Central memory CD8-positive, alpha-beta T cell (primary cell): Measurements from ENCODE around the gene SHOX.
"Not testable (repeated sequence)": the region's sequence is repeated elsewhere in the genome, so short reads cannot be mapped to it uniquely, and the experiment has no call there.

Experiments used
- ATAC-seq: fragments of 150-1000 bp; cut with Tn5 transposase; replicated peaks from 2 replicates; pipeline ENCODE4 v1.10.0; 2022; ENCODE audit warnings: mild to moderate bottlenecking, moderate FRiP score, moderate number of reproducible peaks; ENCODE audit not compliant: poor library complexity, severe bottlenecking; ENCODE audit errors: extremely low read depth
- DNase-seq, 2 donors: peaks; one replicate each; pipeline ENCODE4 v3.0.0; 2021; ENCODE audit warnings: low spot score in 2 of 2
- H3K27ac Mint-ChIP-seq: one replicate; pipeline ENCODE4 v1.8.0; 2022; ENCODE audit warnings: low read depth, mild to moderate bottlenecking, moderate library complexity, mixed read lengths
- H3K27me3 Mint-ChIP-seq: one replicate; pipeline ENCODE4 v1.8.0; 2022; ENCODE audit warnings: mixed read lengths
- H3K36me3 Mint-ChIP-seq: one replicate; pipeline ENCODE4 v1.8.0; 2022; ENCODE audit warnings: mild to moderate bottlenecking, moderate library complexity, mixed read lengths; ENCODE audit not compliant: insufficient read depth
- H3K4me1 Mint-ChIP-seq: one replicate; pipeline ENCODE4 v1.8.0; 2022; ENCODE audit warnings: mixed read lengths
- H3K4me3 Mint-ChIP-seq: one replicate; pipeline ENCODE4 v1.8.0; 2022; ENCODE audit warnings: mild to moderate bottlenecking, moderate library complexity, mixed read lengths
- H3K9me3 Mint-ChIP-seq: one replicate; pipeline ENCODE4 v1.8.0; 2022; ENCODE audit warnings: mixed read lengths

SHOX gene

DNA sequence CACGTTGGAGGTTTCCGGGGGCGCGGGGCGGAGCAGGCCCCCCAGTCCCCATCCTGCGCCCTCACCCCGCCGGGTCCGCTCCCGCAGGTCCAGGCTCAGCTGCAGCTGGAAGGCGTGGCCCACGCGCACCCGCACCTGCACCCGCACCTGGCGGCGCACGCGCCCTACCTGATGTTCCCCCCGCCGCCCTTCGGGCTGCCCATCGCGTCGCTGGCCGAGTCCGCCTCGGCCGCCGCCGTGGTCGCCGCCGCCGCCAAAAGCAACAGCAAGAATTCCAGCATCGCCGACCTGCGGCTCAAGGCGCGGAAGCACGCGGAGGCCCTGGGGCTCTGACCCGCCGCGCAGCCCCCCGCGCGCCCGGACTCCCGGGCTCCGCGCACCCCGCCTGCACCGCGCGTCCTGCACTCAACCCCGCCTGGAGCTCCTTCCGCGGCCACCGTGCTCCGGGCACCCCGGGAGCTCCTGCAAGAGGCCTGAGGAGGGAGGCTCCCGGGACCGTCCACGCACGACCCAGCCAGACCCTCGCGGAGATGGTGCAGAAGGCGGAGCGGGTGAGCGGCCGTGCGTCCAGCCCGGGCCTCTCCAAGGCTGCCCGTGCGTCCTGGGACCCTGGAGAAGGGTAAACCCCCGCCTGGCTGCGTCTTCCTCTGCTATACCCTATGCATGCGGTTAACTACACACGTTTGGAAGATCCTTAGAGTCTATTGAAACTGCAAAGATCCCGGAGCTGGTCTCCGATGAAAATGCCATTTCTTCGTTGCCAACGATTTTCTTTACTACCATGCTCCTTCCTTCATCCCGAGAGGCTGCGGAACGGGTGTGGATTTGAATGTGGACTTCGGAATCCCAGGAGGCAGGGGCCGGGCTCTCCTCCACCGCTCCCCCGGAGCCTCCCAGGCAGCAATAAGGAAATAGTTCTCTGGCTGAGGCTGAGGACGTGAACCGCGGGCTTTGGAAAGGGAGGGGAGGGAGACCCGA lies 14.0 kb downstream of the SHOX start:
- Mint-ChIP-seq H3K36me3 (peaks cover 3% of the 10 kb centered on the region), H3K4me1 (no peaks in the 10 kb centered on the region), H3K9me3 (peaks cover 2% of the 10 kb centered on the region), H3K27ac (no peak overlapping the region), H3K27me3 (peaks cover 26% of the 10 kb centered on the region), H3K4me3 (no peak overlapping the region)
- DNase-seq (no peak), ATAC-seq (no peak)

DNA sequence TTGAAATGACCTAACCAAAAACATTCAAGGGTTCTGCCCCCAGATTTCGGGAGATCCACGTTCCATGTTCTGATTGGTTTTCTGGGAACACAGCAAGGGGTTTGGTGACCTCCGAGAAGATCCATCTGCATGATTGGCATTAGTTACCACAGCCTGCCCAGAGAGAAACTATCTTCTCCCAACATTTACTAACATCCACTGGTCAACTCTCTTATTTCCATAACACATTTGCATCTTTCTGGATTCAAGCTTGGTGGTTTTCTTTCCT lies 15.6 kb downstream of the SHOX start:
- H3K4me1 Mint-ChIP-seq = no peaks in the 10 kb centered on the region
- H3K27me3 Mint-ChIP-seq = peaks cover 10% of the 10 kb centered on the region
- no peak overlapping the region for H3K4me3 Mint-ChIP-seq
- H3K9me3 Mint-ChIP-seq = peaks cover 6% of the 10 kb centered on the region
- ATAC-seq (no peak), DNase-seq (no peak)
- peaks cover 3% of the 10 kb centered on the region for H3K36me3 Mint-ChIP-seq
- H3K27ac Mint-ChIP-seq = no peak overlapping the region

DNA sequence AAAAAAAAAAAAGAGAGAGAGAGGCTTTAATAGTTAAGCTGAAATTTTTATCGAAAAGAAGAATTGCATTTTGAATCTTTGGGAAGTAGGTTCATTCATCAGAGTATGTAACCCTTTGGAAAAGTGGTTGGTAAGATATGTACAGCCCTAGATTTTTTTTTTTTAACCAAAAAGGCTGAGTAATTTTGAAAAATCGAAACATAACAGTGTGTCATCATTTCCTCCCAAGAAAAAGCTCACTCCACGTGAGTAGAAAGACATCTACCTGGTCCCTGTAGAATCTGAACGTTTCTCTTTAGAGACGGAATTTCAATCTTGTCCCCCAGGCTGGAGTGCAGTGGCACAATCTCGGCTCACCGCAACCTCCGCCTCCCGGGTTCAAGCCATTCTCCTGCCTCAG lies 16.2 kb downstream of the SHOX start:
- no peaks in the 10 kb centered on the region for H3K4me1 Mint-ChIP-seq
- peaks cover 6% of the 10 kb centered on the region for H3K9me3 Mint-ChIP-seq
- H3K4me3 Mint-ChIP-seq = no peak overlapping the region
- H3K27me3 Mint-ChIP-seq = peaks cover 7% of the 10 kb centered on the region
- no peak for ATAC-seq
- no peak overlapping the region for H3K27ac Mint-ChIP-seq
- H3K36me3 Mint-ChIP-seq = peaks cover 4% of the 10 kb centered on the region
- DNase-seq = no peak

DNA sequence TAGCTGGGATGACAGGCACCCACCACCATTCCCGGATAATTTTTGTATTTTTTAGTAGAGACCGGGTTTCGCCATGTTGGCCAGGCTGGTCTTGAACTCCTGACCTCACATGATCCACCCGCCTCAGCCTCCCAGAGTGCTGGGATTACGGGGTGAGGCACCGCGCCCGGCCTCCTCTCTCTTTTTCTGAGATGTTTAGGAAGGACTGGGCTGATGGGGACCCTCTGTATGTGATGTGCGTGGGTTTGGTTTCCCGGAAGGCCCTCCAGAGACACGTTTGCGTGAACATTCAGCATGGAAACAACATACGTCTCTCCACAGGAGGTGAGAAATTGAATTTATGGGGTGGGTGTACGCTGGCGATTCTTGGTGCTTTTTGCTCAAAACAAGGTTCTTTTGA lies 18.6 kb downstream of the SHOX start:
- no peak overlapping the region for H3K4me3 Mint-ChIP-seq
- H3K36me3 Mint-ChIP-seq = peaks cover 4% of the 10 kb centered on the region
- DNase-seq (no peak), ATAC-seq (no peak)
- H3K9me3 Mint-ChIP-seq = peaks cover 6% of the 10 kb centered on the region
- H3K27ac Mint-ChIP-seq = no peak overlapping the region
- H3K4me1 Mint-ChIP-seq = no peaks in the 10 kb centered on the region
- H3K27me3 Mint-ChIP-seq = no peaks in the 10 kb centered on the region

DNA sequence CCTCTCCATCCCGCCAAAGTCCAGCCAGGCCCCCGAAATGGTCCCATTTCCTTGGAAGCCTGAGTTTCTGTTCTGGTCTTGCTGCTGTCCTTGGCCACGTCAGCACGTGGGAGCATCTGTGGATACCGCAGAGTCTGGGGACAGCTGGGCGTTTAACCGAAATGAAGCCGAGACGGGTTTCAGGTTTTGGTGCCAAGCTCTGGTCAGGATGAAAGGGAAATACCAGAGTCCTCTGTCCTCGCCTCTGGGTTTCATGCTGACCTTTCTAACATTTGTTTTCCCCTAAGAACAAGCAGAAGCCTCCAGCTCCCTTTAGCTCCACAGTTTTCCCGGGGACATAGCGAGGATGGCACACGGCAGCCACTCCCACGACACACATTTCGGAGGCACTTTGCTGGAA lies 19.7 kb downstream of the SHOX start:
- no peak for ATAC-seq
- H3K4me3 Mint-ChIP-seq = no peak overlapping the region

DNA sequence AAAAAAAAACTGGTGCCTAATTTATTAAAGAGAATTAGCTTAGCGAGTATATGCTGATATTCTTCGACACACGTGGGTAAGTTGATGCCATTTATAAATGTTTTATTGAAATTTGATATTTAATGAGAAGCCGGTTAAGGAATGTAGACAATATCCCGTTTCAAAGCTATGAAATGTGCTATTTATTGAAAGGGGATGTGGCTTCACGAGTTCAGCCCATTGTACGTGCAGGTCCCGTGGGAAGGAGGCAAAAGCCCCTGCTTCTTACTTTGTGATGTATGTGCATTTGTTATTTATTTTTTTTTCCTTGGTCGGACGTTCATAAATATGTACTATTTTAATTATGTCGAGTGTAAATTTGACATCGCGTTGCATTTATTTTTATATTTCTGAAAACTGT lies 20.2 kb downstream of the SHOX start:
- Mint-ChIP-seq H3K36me3 (peaks cover 4% of the 10 kb centered on the region), H3K27ac (no peak overlapping the region), H3K4me3 (no peak overlapping the region), H3K4me1 (no peaks in the 10 kb centered on the region), H3K27me3 (no peaks in the 10 kb centered on the region), H3K9me3 (peaks cover 6% of the 10 kb centered on the region)
- DNase-seq = no peak
- no peak for ATAC-seq

More for the DNA sequence above, 19.7 kb downstream of the SHOX start:
- Mint-ChIP-seq H3K36me3 (peaks cover 4% of the 10 kb centered on the region), H3K4me1 (no peaks in the 10 kb centered on the region), H3K27ac (no peak overlapping the region), H3K9me3 (peaks cover 6% of the 10 kb centered on the region), H3K27me3 (no peaks in the 10 kb centered on the region)
- DNase-seq = no peak

DNA sequence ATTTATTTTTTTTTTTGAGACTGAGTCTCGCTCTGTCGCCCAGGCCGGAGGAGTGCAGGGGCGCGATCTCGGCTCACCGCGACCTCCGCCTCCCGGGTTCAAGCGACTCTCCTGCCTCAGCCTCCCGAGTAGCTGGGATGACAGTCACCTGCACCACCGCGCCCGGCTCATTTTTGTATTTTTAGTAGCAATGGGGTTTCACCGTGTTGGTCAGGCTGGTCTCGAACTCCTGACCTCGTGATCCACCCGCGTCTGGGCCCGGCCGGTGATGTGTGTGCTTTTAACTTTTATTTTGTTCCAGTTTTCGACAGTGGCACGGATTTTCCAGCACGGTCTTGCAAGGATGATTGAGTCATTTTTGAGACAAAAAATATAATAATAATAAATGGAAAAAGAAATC lies 21.3 kb downstream of the SHOX start:
- not testable (repeated sequence) for H3K4me3 Mint-ChIP-seq, H3K36me3 Mint-ChIP-seq, DNase-seq, H3K27ac Mint-ChIP-seq, H3K27me3 Mint-ChIP-seq, H3K4me1 Mint-ChIP-seq, H3K9me3 Mint-ChIP-seq, ATAC-seq

DNA sequence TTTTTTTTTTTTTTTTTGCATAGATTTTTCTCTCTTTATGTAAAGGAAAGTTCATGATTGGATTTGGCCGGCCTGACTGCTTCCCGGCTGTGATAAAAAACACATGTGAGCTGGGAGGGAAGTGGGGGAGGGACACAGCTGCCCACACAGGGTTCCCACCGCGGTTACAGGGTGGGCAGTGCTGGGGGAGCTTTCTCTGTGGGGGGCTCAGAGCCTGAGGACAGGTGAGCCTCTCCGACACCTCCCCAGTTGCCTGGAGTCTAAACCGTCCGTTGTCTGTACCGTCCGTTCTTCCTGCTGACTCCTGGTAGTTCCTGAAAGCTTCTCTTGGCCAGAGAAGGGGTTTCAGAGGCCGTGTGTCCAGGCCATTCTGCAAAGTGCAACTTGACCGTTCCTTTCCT lies 21.8 kb downstream of the SHOX start:
- H3K36me3 Mint-ChIP-seq = peaks cover 1% of the 10 kb centered on the region
- no peaks in the 10 kb centered on the region for H3K4me1 Mint-ChIP-seq
- H3K27me3 Mint-ChIP-seq = no peaks in the 10 kb centered on the region
- DNase-seq (no peak), ATAC-seq (no peak)
- H3K9me3 Mint-ChIP-seq = peaks cover 6% of the 10 kb centered on the region
- no peak overlapping the region for H3K27ac Mint-ChIP-seq
- H3K4me3 Mint-ChIP-seq = no peak overlapping the region

DNA sequence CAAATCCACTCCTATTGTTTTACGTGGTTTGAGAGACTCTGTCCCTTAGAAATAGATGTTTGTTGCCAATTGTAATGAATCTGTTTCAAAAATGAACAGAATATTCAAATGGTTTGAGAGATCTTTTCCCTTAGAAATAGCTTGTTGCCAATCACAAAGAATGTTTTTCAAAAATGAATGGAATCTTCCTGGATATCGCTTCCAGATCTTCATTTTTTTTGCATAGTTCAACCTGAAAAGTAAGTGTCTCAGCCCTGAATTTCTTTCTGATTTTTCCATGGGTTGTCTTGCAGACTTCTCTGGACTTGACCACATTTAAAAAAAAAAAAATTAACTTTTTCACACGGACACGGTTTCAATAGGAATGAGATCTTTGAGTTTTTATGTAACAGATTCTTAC lies 22.7 kb downstream of the SHOX start:
- no peak for DNase-seq
- Mint-ChIP-seq H3K27ac (no peak overlapping the region), H3K27me3 (no peaks in the 10 kb centered on the region), H3K36me3 (peaks cover 1% of the 10 kb centered on the region), H3K9me3 (peaks cover 6% of the 10 kb centered on the region), H3K4me1 (no peaks in the 10 kb centered on the region), H3K4me3 (no peak overlapping the region)
- no peak for ATAC-seq

DNA sequence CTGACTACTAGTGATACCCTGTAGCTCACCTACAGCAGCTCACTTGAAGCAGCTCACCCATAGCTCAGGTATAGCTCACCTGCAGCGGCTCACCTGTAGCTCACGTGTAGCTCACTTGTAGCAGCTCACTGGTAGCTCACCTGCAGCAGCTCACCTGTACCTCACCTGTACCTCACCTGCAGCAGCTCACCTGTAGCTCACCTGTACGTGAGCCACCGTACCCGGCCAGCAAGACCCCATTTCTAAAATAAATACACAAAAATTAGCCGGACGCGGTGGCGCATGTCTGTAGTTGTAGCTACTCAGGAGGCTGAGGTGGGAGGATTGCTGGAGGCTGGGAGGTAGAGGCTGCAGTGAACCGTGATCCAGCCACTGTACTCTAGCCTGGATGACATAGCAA lies 30.6 kb downstream of the SHOX start:
- Mint-ChIP-seq H3K9me3 (peaks cover 5% of the 10 kb centered on the region), H3K27me3 (no peaks in the 10 kb centered on the region), H3K36me3 (peaks cover 4% of the 10 kb centered on the region), H3K27ac (no peak overlapping the region), H3K4me1 (no peaks in the 10 kb centered on the region), H3K4me3 (no peak overlapping the region)
- ATAC-seq = no peak
- DNase-seq = no peak

DNA sequence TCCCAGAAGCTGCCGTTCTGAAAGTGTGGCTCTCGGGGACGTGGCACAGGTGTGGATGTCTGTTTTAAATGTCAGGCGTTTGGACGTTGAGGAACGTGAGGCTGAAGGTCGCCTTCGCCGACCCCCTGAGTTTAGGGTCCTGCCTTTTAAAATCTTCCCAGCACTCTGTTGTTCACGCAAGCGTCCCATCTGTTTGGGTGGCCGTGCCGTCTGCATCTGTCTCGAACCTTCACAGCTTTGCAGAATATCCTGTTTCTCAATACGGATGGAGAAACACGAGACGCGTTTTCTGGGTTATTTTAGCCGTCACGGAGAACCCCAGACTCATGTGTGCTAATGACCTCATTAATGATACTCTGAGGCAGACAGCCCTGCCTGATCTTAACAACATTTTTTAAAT lies 31.5 kb downstream of the SHOX start:
- no peak for ATAC-seq
- Mint-ChIP-seq H3K27me3 (no peaks in the 10 kb centered on the region), H3K9me3 (peaks cover 5% of the 10 kb centered on the region), H3K4me1 (no peaks in the 10 kb centered on the region), H3K4me3 (no peak overlapping the region), H3K27ac (no peak overlapping the region), H3K36me3 (peaks cover 4% of the 10 kb centered on the region)
- no peak for DNase-seq

DNA sequence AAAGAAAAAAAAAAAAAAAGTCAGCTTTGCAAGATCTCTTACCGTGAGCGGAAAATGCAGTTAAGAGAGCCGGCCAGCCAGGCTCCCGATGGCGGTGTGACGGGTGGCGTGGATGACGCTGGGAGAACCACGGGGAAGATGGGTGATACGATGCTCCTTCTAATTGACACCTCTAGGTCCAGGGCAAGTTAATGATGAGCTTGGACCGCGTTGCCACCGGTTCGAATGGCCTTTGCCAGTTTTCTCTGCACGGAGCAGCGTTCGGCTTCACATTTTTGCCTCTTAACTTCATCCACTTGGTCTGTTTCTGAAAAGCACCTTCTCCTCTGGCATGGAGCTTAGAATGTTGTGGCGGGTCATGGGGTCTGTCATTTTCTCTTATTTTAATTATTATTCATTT lies 33.2 kb downstream of the SHOX start:
- ATAC-seq = no peak
- Mint-ChIP-seq H3K27ac (no peak overlapping the region), H3K4me3 (no peak overlapping the region), H3K9me3 (peaks cover 5% of the 10 kb centered on the region), H3K4me1 (no peaks in the 10 kb centered on the region), H3K36me3 (peaks cover 6% of the 10 kb centered on the region), H3K27me3 (no peaks in the 10 kb centered on the region)
- DNase-seq = no peak

DNA sequence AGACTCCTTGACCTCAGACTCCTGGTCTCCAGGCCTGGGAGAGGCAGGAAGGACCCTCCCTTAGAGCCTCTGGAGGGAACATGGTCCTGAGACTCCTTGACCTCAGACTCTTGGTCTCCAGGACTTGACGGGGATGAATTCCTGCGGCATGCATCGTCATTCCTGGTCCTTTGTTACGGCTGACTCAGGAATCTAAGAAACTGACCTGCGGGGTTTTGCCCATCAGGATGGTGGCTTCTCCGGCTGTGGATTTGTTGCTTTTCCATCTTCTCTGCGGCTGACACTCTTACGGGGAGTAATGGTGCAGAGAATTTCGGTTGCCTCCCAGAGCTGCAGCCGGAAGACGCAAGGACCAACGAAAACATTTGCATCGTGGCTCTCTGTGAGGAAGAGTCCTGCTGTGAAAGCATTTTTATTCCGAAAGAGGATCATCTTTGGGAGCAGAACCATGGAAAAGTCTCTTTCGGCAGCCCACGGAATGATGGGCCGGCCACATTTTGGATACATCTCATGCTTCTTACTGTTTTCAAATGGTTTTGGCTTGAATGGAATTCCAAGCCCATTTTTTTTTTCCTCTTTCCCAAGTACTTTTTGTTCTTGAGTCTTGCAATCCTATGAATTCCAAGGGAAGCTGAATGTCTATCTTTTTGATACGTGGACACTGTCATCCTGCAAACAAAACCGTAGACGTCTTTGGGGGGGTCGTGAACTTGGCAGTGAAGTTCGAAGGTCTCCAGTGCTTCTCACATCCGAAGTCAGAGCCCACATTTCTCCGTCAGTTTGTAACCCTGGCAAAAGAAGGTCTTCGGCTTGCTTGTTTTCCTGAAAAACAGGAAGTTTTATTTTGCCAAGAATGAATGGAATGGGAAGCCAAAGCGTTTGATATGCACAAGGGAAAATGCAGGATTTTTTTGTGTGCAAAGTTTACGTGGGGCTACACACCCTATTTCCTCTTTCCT lies 36.5 kb downstream of the SHOX start:
- no peak overlapping the region for H3K4me3 Mint-ChIP-seq
- no peak for ATAC-seq

More for the DNA sequence above, 36.5 kb downstream of the SHOX start:
- no peak overlapping the region for H3K27ac Mint-ChIP-seq
- no peak for DNase-seq
- no peaks in the 10 kb centered on the region for H3K4me1 Mint-ChIP-seq
- peaks cover 3% of the 10 kb centered on the region for H3K36me3 Mint-ChIP-seq
- no peaks in the 10 kb centered on the region for H3K9me3 Mint-ChIP-seq
- H3K27me3 Mint-ChIP-seq = no peaks in the 10 kb centered on the region
